GM19023 (cell line): Measurements from ENCODE around the gene RAMP3.

Experiments
- ATAC-seq: cut with Tn5 transposase; IDR thresholded peaks from one replicate; pipeline ENCODE4 v1.9.1; 2021; ENCODE audit warnings: mild to moderate bottlenecking, moderate library complexity; ENCODE audit not compliant: unreplicated experiment

Gene RAMP3

GRCh38 chr7:45219801-45220435 is 62.3 kb downstream of the RAMP3 start:
- no peak for ATAC-seq

DNA sequence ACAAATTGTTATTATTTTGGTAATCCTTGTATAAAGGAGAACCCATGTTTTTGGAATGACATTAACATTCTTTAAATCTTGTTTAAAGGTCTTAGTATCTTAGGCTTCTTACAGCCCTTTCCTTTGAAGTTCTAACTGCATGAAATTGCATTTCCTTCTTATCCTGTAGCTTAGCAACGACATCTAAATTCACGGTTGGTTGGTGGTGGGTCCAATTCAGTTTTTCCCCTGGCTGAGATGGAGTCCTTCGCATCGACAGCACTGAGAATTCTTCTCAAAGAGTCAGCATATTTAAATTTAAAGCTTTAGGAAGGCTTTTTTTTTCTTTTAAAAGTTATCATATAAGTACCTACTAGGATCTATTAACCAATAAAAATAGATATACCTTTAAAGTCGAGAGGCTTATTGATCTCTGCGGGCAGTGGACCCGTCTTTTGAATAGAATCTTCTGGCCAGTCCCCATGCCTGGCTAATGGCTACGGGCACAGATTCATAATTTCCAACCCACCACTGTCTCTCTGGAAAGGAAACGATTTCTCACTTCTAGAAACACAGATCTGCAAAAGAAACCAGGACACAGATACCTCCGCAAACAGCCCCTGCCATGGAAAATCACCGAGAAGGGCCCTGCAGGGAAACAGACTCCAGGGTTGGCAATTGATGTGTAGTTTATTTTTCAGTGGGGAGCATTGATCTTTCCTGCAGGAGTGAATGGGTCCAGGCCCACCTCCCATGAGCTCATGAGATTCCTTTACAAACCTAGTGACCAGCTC is 63.4 kb downstream of the RAMP3 start:
- no peak for ATAC-seq

GRCh38 chr7:45221896-45222604 is 64.5 kb downstream of the RAMP3 start:
- no peak for ATAC-seq

DNA sequence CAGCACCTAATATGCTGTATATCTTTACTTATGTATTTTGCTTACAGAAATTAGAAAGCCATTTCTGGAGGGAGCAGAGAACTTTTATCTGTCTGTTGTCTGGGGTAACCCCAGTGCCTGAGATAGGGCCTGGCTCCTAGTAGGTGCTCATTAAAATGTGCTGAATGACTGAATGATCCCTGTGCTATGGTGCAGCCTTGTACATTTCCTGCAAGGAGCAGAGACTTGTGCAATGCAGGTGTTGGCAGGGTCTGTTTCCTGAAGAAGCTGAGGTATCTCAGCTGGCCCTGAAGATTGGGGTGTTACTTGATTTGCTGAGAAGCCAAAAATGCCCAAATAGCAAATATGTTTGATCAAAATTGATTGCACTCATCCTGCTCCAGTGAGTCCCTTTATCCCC is 65.5 kb downstream of the RAMP3 start:
- ATAC-seq, result no peak

DNA sequence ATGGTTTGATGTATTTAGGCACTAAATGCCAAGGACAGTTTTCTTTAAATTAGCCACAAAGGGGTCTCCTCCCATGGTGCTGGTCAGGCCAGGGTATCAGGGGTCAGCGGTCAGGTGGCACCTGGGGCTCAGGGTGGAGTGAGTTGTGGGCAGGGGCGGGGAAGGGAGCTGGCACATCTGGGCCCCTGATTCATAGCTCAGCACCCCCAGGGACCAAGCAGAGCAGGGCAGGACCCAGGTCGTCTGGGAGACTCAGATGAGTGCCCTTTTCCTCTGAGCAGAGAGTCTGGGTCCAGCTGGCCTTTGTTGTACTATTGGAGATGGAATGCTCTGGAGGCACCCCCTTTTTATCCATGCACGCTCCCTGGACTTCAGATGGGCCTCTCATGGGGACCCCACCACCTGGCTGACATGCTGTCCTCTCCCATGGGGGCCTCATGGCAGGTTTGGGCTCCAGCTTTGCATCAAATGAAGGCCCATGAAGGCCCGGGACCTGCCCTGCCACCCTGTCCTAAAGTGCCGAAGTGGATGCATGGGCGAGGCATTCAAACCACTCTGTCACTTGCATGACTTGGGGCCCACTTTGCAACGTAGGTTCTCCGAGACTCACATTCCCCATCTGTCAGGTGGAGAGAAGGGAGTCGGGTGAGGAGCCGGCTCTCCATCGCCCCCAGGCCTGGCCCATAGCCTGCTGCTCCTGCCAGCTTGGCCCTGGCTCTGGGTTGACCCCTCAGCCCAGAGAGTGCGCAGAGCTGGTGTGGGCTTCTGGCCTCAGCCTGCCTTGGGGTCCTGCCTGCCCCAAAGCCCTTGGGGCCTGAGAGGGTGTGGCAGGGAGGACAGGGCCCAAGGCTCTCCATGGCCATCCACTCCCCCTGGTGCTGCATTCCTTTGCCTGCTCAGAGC is 66.4 kb downstream of the RAMP3 start:
- no peak for ATAC-seq

GRCh38 chr7:45224832-45225231 is 67.2 kb downstream of the RAMP3 start:
- no peak for ATAC-seq

DNA sequence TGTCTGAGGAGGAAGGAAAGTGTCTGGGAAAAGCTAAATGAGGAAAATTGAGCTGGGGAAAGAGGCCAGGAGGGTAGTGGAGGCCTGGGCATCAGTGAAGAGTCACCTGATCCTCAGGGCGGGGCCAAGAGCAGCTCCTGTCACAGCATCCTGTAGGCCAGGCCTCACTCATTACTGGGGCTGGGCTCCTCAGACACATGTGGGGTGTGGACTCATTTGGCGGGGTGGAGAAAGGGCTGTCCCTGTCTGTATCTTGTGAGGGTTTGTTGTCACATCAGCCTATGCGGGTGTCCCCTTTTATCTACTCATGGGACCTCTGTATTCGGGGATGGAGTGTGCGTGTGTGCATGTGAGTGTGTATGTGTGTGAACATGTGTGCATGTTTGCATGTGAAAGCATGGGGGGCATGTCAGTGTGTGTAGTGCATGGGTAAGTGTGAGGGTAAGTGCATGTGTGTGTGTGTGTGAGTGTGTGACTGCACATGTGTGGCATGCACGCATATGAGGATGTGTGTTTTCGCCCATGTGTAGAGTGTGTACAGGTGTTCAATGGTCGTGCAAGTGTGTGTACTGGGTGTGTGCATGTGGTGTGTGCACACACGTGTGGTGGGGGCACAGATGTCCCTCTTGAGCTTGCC is 67.8 kb downstream of the RAMP3 start:
- no peak for ATAC-seq

DNA sequence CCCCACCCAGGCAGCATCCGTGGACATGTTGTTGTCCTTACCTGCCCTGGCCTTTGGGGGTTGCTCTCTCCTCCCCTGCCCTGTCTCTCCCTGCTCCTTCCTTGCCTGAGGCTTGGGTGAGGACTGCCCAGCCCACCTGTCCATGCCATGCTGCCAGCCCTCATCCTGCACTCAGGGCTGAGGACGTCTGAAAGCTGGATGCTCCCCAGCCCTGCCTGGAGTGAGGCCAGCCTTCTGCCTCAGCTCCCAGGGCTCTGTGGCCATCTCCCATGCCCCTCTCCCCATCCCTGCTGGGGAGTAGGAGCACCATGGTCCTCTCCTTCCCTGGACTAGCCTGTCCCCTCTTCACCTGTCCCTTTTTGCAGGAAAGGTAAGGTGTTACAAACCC is 68.4 kb downstream of the RAMP3 start:
- ATAC-seq, result no peak

GRCh38 chr7:45229156-45229920 is 71.7 kb downstream of the RAMP3 start:
- ATAC-seq, result no peak

GRCh38 chr7:45230083-45230482 is 72.5 kb downstream of the RAMP3 start:
- ATAC-seq, result no peak

DNA sequence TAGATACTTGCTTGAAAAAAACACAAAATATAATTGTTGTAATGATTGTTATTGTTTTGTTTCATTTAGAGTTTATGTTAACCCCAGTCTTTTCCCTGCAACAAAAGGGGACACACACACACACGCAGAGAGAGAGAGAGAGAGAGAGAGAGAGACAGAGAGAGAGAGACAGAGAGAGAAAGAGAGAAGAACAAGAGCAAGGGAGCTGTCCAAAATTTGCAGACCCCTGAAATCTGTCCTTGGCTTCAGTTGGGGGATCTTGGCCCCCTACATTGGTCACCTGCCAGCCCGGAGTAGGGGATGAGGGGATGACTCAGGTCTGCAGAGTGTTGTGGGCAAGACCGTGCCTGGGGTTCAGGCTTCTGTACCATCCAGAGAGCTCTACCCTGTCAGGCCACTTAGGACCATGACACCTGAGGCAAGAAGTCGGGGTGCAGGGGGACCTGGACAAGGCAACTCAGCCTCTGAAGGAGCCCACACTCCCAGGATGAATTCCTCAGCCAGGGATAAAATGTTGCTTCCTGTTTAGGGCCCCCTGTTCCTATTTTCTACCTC is 73.1 kb downstream of the RAMP3 start:
- no peak for ATAC-seq

GRCh38 chr7:45233249-45233775 is 75.7 kb downstream of the RAMP3 start:
- ATAC-seq, result no peak
